ENCODE data around the gene DMAC2.
"Not testable (repeated sequence)": the region's sequence is repeated elsewhere in the genome, so short reads cannot be mapped to it uniquely, and the experiment has no call there.

Gene DMAC2

GRCh38 chr19:41439441-41440222, at the start of gene DMAC2:
TSS of gene DMAC2 (minus strand) at chr19:41439912. CDS start at chr19:41439899, 13 bp downstream.
- peak; percentile 98 for DNase-seq
- in situ Hi-C loops (cut with HindIII; ENCODE audit: low pct_ligation_motif_present, low pct_unique_long_range_greater_than_20kb, low sequenced_read_pairs), result no loop called here

- DNase-seq; in situ Hi-C loops (cut with HindIII; ENCODE audit: low pct_ligation_motif_present, low pct_unique_long_range_greater_than_20kb, low sequenced_read_pairs): not testable (repeated sequence)
These were observed 47.2 kb upstream of the DMAC2 start for GRCh38 chr19:41486953-41487352.

GRCh38 chr19:41484822-41485221, 45.1 kb upstream of the DMAC2 start:
- in situ Hi-C loops (cut with HindIII; ENCODE audit: low pct_ligation_motif_present, low pct_unique_long_range_greater_than_20kb, low sequenced_read_pairs), result no loop called here

GRCh38 chr19:41480336-41480735, 40.6 kb upstream of the DMAC2 start:
- in situ Hi-C loops (cut with HindIII; ENCODE audit: low pct_ligation_motif_present, low pct_unique_long_range_greater_than_20kb, low sequenced_read_pairs), result no loop called here
- no peak for DNase-seq

More at GRCh38 chr19:41484822-41485221, 45.1 kb upstream of the DMAC2 start:
- DNase-seq, result no peak

GRCh38 chr19:41479757-41480191, 40.1 kb upstream of the DMAC2 start:
- DNase-seq, result no peak
- in situ Hi-C loops (cut with HindIII; ENCODE audit: low pct_ligation_motif_present, low pct_unique_long_range_greater_than_20kb, low sequenced_read_pairs), result no loop called here

GRCh38 chr19:41478875-41479756, 39.4 kb upstream of the DMAC2 start:
- DNase-seq, result no peak
- in situ Hi-C loops (cut with HindIII; ENCODE audit: low pct_ligation_motif_present, low pct_unique_long_range_greater_than_20kb, low sequenced_read_pairs), result no loop called here

- no peak for DNase-seq
- in situ Hi-C loops (cut with HindIII; ENCODE audit: low pct_ligation_motif_present, low pct_unique_long_range_greater_than_20kb, low sequenced_read_pairs), result no loop called here
These were observed 38.5 kb upstream of the DMAC2 start for GRCh38 chr19:41478171-41478570.

GRCh38 chr19:41476583-41476982, 36.9 kb upstream of the DMAC2 start:
- DNase-seq, result no peak
- in situ Hi-C loops (cut with HindIII; ENCODE audit: low pct_ligation_motif_present, low pct_unique_long_range_greater_than_20kb, low sequenced_read_pairs), result no loop called here

- in situ Hi-C loops (cut with HindIII; ENCODE audit: low pct_ligation_motif_present, low pct_unique_long_range_greater_than_20kb, low sequenced_read_pairs), result not testable (repeated sequence)
These were observed 23.8 kb upstream of the DMAC2 start for GRCh38 chr19:41463257-41464256.

GRCh38 chr19:41462497-41462896, 22.8 kb upstream of the DMAC2 start:
- in situ Hi-C loops (cut with HindIII; ENCODE audit: low pct_ligation_motif_present, low pct_unique_long_range_greater_than_20kb, low sequenced_read_pairs), result no loop called here
- DNase-seq, result no peak

More at GRCh38 chr19:41463257-41464256, 23.8 kb upstream of the DMAC2 start:
- not testable (repeated sequence) for DNase-seq

GRCh38 chr19:41457241-41457640, 17.5 kb upstream of the DMAC2 start:
- DNase-seq, result no peak
- in situ Hi-C loops (cut with HindIII; ENCODE audit: low pct_ligation_motif_present, low pct_unique_long_range_greater_than_20kb, low sequenced_read_pairs), result no loop called here

- DNase-seq, result peak; percentile 11
These were observed 16.7 kb upstream of the DMAC2 start for GRCh38 chr19:41456342-41456918.

GRCh38 chr19:41455936-41456335, 16.2 kb upstream of the DMAC2 start:
- DNase-seq, result peak; percentile 17
- in situ Hi-C loops (cut with HindIII; ENCODE audit: low pct_ligation_motif_present, low pct_unique_long_range_greater_than_20kb, low sequenced_read_pairs), result no loop called here

More at GRCh38 chr19:41456342-41456918, 16.7 kb upstream of the DMAC2 start:
- in situ Hi-C loops (cut with HindIII; ENCODE audit: low pct_ligation_motif_present, low pct_unique_long_range_greater_than_20kb, low sequenced_read_pairs), result no loop called here

- DNase-seq, result no peak
- in situ Hi-C loops (cut with HindIII; ENCODE audit: low pct_ligation_motif_present, low pct_unique_long_range_greater_than_20kb, low sequenced_read_pairs), result no loop called here
These were observed 13.0 kb upstream of the DMAC2 start for GRCh38 chr19:41452584-41453275.

- in situ Hi-C loops (cut with HindIII; ENCODE audit: low pct_ligation_motif_present, low pct_unique_long_range_greater_than_20kb, low sequenced_read_pairs), result no loop called here
These were observed 10.1 kb upstream of the DMAC2 start for GRCh38 chr19:41449865-41450178.

GRCh38 chr19:41449079-41449864, 9.6 kb upstream of the DMAC2 start:
- DNase-seq, result peak; percentile 58
- in situ Hi-C loops (cut with HindIII; ENCODE audit: low pct_ligation_motif_present, low pct_unique_long_range_greater_than_20kb, low sequenced_read_pairs), result no loop called here

More at GRCh38 chr19:41449865-41450178, 10.1 kb upstream of the DMAC2 start:
- no peak for DNase-seq

All from ACHN (cell line).